T-helper 1 cell treated with Interleukin-12 subunit alpha and Interleukin-12 subunit beta and Interleukin-4 antibody, amounts not matched to agents 30 μg/mL and 1 μg/mL, for 36 hours (primary cell): Measurements from ENCODE around the gene GYPC.
"Not testable (repeated sequence)": the region's sequence is repeated elsewhere in the genome, so short reads cannot be mapped to it uniquely, and the experiment has no call there.

Experiments
- H3K27ac Mint-ChIP-seq: one replicate; pipeline ENCODE4 v1.8.0; 2021; ENCODE audit warnings: mild to moderate bottlenecking, mixed read lengths
- H3K27me3 Mint-ChIP-seq: one replicate; pipeline ENCODE4 v1.8.0; 2021; ENCODE audit warnings: low read depth, mixed read lengths
- H3K36me3 Mint-ChIP-seq: one replicate; pipeline ENCODE4 v1.8.0; 2021; ENCODE audit warnings: low read depth, mixed read lengths
- H3K4me1 Mint-ChIP-seq: one replicate; pipeline ENCODE4 v1.8.0; 2021; ENCODE audit warnings: low read depth, mixed read lengths
- H3K4me3 Mint-ChIP-seq: one replicate; pipeline ENCODE4 v1.8.0; 2021; ENCODE audit warnings: mild to moderate bottlenecking, moderate library complexity, mixed read lengths
- H3K9me3 Mint-ChIP-seq: one replicate; pipeline ENCODE4 v1.8.0; 2021; ENCODE audit warnings: mixed read lengths

Gene GYPC

DNA sequence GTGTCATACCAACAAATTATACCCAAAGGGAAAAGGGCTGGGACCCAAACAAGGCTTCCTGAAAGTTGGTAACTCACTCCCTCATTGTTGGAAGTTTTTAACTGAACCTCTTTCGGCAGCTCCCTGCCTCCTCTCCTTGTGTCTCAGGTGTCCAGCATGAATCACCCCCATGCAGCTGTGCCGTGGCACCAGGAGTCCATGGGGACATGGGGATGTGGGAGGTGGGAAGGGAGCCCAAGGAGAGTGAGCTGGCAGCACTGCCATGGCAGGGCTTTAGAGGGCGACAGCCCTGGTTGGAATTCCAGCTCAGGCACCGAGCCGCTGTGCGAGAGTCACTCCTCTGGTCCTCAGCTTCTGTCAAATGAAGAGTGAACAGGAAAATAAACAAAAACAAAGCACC is 12.5 kb upstream of the GYPC start:
- peaks cover 3% of the 10 kb centered on the region for H3K4me1 Mint-ChIP-seq
- H3K27me3 Mint-ChIP-seq: no peaks in the 10 kb centered on the region
- H3K9me3 Mint-ChIP-seq: peaks cover 7% of the 10 kb centered on the region
- no peak overlapping the region for H3K27ac Mint-ChIP-seq
- H3K36me3 Mint-ChIP-seq: peaks cover 5% of the 10 kb centered on the region
- H3K4me3 Mint-ChIP-seq: no peak overlapping the region

DNA sequence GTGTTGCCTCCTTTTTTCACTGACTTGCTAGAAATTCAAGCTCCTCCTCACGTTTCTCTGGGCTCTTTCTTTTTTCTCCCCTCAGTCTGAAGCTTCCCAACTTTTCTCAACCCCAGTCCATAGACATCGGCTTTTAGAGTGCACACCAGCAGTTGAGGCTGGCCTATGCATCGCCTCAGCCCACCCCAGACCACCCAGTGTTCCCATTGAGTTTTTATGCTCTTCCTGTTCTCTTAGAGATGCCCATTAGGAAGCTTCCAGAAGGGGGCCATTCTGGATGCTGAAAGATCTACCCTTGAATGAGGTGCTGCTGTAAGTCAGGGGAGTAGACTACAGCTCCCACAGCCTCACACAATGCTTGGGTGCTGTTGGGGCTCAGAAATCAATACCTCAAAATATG is 12.0 kb upstream of the GYPC start:
- no peak overlapping the region for H3K27ac Mint-ChIP-seq

DNA sequence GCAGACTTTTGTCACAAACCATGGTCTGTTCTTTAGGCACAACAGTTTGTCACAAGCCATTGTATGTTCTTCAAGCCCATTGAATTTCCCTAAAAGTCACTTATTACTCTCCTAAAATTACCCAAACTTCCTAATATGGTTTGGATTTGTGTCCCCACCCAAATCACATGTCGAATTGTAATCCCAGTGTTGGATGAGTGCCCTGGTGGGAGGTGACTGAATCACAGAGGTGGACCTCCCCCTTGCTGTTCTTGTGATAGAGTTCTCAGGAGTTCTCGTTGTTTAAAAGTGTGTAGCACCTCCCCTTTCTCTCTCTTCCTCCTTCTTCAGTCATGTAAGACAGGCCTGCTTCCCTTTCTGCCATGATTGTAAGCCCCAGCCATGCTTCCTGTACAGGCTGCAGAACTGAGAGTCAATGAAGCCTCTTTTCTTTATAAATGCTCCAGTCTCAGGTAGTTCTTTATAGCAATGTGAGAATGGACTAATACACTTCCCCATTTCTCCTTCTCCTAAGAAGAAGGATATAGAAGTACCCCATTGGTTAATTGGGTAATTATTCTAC is 11.2 kb upstream of the GYPC start:
- Mint-ChIP-seq H3K4me1 (peaks cover 3% of the 10 kb centered on the region), H3K27ac (no peak overlapping the region), H3K4me3 (no peak overlapping the region), H3K27me3 (no peaks in the 10 kb centered on the region), H3K36me3 (peaks cover 5% of the 10 kb centered on the region), H3K9me3 (peaks cover 7% of the 10 kb centered on the region)

More for the DNA sequence above, 12.0 kb upstream of the GYPC start:
- Mint-ChIP-seq H3K4me3 (no peak overlapping the region), H3K9me3 (peaks cover 7% of the 10 kb centered on the region), H3K27me3 (no peaks in the 10 kb centered on the region), H3K36me3 (peaks cover 5% of the 10 kb centered on the region), H3K4me1 (peaks cover 3% of the 10 kb centered on the region)

DNA sequence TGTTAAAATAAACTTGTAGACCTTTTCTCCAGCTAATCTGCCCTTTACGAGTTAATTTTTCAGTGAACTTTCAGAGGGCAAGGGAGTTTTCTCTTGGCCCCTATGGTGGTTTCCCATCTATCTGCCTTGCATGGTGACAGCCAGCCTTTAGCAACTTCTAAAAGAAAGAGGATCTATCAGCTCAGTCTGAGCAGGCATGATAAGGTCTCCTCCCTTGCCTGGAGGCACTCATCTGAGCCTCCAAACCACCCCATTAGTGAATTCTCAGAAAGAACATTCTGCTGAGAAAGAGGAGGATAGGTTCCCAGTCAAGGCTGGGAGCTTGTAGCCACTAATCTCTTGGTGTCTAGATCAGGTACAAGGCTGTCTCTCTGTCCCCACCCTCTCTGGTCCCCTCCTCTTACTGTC is 10.7 kb upstream of the GYPC start:
- Mint-ChIP-seq H3K27me3 (no peaks in the 10 kb centered on the region), H3K9me3 (peaks cover 7% of the 10 kb centered on the region), H3K4me3 (no peak overlapping the region), H3K27ac (no peak overlapping the region), H3K36me3 (peaks cover 5% of the 10 kb centered on the region), H3K4me1 (peaks cover 3% of the 10 kb centered on the region)

DNA sequence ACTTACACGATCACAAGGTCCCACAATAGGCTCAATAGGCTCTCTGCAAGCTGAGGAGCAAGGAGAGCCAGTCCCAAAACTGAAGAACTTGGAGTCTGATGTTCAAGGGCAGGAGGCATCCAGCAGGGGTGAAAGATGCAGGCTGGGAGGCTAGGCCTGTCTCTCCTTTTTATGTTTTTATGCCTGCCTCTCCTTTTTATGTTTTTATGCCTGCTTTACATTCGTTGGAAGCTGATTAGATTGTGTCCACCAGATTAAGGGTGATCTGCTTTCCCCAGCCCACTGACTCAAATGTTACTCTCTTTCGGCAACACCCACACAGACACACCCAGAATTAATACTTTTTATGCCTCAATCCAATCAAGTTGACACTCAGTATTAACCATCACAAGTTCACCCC is 9.9 kb upstream of the GYPC start:
- Mint-ChIP-seq H3K27me3 (no peaks in the 10 kb centered on the region), H3K9me3 (peaks cover 15% of the 10 kb centered on the region), H3K27ac (no peak overlapping the region), H3K4me1 (peaks cover 3% of the 10 kb centered on the region), H3K4me3 (no peak overlapping the region), H3K36me3 (peaks cover 5% of the 10 kb centered on the region)

DNA sequence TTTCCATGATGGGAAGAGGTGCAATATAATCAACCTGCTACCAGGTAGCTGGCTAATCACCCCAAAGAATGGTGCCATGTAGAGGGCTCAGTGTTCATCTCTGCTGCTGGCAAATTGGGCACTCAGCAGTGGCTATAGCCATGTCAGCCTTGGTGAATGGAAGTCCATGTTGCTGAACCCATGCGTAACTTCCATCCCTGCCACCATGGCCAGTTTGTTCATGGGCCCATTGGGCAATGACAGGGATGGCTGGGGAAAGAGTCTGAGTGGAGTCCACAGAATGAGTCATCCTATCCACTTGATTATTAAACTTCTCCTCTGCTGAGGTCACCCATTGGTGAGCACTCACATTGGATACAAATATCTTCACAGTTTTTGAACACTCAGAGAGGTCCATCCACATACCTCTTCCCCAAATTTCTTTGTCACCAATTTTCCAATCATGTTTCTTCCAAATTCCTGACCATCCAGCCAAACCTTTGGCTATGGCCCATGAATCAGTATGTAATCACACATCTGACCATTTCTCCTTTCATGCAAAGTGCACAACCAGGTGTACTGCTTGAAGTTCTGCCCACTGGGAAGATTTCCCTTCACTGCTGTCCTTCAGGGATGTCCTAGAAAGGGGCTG is 8.1 kb upstream of the GYPC start:
- not testable (repeated sequence) for H3K27ac Mint-ChIP-seq, H3K4me1 Mint-ChIP-seq, H3K27me3 Mint-ChIP-seq, H3K4me3 Mint-ChIP-seq, H3K36me3 Mint-ChIP-seq
- H3K9me3 Mint-ChIP-seq: peaks cover 15% of the 10 kb centered on the region

DNA sequence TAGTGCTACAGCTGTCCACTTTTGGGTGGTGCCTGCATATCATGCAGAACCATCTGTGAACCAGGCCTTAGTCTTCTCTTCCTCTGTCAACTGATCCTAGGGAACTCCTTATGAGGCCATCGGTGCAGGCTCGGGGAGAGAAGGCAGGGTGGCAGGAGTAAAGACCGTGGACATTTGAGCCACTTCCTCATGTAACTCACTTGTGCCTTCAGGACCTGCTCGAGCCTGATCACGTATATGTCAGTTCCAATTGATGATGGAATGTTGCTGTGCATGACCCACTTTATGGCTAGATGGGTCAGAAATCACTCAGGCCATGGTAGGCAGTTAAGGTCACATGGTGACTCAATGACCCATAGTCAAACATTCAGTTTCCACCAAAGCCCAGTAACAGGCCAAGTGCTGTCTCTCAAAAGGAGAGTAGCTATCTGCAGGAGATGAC is 7.6 kb upstream of the GYPC start:
- H3K36me3 Mint-ChIP-seq, H3K27ac Mint-ChIP-seq, H3K4me1 Mint-ChIP-seq, H3K4me3 Mint-ChIP-seq, H3K27me3 Mint-ChIP-seq: not testable (repeated sequence)
- H3K9me3 Mint-ChIP-seq: peaks cover 15% of the 10 kb centered on the region

DNA sequence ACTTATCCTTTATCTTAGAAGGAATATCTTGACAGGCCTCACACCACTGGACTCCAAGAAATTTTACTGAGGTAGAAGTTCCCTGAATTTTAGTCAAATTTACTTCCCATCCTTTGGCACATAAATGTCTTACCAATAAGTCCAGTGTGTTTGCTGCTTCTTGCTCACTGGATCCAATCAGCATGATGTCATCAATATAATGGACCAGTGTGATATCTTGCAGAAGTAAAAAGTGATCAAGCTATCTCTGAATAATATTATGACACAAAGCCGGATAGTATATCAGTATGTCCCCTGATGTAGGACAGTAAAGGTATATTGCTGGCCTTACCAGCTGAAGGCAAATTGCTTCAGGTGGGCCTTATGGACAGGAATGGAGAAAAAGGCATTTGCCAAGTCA is 6.9 kb upstream of the GYPC start:
- H3K4me3 Mint-ChIP-seq: no peak overlapping the region
- H3K4me1 Mint-ChIP-seq: peaks cover 3% of the 10 kb centered on the region
- no peak overlapping the region for H3K27ac Mint-ChIP-seq
- peaks cover 15% of the 10 kb centered on the region for H3K9me3 Mint-ChIP-seq
- H3K36me3 Mint-ChIP-seq: peaks cover 5% of the 10 kb centered on the region
- no peaks in the 10 kb centered on the region for H3K27me3 Mint-ChIP-seq

DNA sequence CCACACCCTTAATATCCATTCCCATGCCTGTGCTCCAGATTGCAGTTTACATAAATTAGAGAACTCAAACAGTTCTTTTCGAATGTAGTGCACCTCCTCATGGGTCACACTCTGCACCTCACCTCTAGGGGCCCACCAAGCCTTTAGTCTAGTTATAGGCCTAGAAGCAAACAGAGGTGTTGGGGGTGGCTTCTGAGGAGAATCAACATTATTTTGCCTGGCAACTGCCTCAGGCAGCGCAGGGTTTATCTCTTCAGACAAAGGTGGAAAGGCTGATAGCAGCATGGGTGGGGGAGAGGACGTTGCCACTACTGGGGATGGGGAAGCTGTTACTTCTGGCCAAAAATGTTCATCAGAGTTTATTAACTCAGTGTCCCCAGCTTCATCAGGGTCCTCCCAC is 5.0 kb upstream of the GYPC start:
- Mint-ChIP-seq H3K9me3 (peaks cover 8% of the 10 kb centered on the region), H3K36me3 (no peaks in the 10 kb centered on the region), H3K27me3 (no peaks in the 10 kb centered on the region), H3K4me1 (peaks cover 11% of the 10 kb centered on the region), H3K4me3 (no peak overlapping the region), H3K27ac (no peak overlapping the region)

DNA sequence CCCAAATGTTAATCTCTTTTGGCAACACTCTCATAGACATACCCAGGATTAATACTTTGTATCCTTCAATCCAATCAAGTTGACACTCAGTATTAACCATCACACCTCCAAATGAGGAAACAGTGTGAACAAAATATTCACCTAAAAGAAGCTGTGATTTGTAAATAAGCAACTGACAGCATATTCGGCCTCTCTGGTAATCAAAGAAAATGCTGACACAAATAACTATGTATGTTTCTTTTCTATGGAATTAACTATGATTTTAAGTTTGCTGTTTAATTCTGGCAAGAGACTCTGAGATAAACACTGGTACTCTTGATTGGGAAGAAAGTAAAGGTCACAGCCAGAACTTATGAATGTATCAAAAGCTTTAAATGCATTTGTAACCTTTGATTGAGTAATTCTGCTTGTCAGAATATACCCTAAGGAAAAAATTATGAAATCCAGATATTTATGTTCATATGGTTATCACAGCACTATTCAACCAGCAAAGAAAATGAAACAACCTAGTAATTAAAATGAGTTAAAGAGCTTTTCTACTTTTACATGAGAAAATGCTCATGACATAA is 3.6 kb upstream of the GYPC start:
- Mint-ChIP-seq H3K27ac (no peak overlapping the region), H3K9me3 (peaks cover 8% of the 10 kb centered on the region), H3K4me3 (no peak overlapping the region), H3K4me1 (peaks cover 16% of the 10 kb centered on the region), H3K27me3 (no peaks in the 10 kb centered on the region), H3K36me3 (peaks cover 8% of the 10 kb centered on the region)

DNA sequence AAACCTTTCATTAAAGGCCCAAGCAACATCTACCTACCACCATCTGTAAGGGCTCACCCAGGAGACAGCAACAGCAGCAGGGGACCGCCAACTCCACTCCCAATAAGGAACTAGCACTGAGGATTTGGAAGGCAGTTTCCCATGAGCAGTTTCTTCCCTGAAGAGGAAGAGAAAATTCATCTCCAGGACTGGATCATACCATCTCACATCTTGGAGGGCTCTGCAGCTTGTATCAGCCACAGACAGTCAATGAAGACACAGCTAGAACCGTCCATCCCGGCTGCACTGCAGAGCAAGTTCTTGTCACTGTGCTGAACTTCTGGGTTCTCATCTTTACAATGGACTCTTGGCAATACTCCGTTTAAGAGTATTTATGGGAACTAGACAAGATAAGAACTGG is 2.8 kb upstream of the GYPC start:
- Mint-ChIP-seq H3K4me1 (peaks cover 20% of the 10 kb centered on the region), H3K27me3 (no peaks in the 10 kb centered on the region), H3K36me3 (peaks cover 11% of the 10 kb centered on the region), H3K4me3 (no peak overlapping the region), H3K9me3 (peaks cover 8% of the 10 kb centered on the region), H3K27ac (no peak overlapping the region)

DNA sequence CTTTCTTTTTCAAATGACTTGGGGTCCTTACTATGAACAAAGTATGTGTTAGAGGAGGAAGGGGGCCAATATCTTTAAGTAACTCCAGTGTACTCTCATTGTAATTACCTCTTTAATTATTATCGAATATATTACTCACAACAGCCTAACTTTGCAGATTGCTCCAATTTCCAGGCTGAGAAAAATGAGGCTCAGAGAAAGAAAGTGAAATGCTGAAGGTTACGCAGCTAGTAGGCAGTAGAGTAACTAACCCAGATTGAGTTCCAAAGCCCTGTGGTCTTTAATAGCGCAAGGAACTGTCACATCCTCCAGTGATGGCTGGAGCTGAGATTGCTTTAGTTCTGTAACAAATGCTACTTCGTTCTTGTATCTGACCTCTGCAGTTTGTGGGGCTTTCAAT is 2.2 kb upstream of the GYPC start:
- Mint-ChIP-seq H3K36me3 (peaks cover 14% of the 10 kb centered on the region), H3K27me3 (no peaks in the 10 kb centered on the region), H3K9me3 (peaks cover 8% of the 10 kb centered on the region), H3K4me1 (peaks cover 23% of the 10 kb centered on the region), H3K27ac (peak overlapping the region; percentile 47), H3K4me3 (no peak overlapping the region)

DNA sequence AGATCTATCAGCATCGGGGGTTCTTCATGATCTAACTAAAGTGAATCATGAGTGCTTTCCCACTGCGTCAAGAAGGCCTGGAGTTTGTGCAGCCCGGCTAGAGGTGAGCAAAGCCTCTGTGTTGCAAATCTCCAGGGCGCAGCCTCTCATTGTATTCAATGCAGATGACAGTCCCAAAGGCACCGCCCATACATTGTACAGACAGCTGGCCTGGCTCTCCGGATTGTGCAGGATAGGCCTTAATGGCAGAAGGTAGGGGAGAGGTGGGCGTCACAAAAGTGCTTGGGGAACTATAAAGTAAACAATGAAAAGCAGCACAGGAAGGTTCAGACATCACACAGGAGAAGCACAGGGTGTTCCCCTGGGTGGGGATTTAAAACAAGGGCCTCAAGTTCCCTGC is 907 bp upstream of the GYPC start:
- Mint-ChIP-seq H3K27ac (peak overlapping the region; percentile 96), H3K4me1 (peaks cover 31% of the 10 kb centered on the region), H3K36me3 (peaks cover 19% of the 10 kb centered on the region), H3K4me3 (peak overlapping the region; percentile 96), H3K9me3 (peaks cover 8% of the 10 kb centered on the region), H3K27me3 (no peaks in the 10 kb centered on the region)

DNA sequence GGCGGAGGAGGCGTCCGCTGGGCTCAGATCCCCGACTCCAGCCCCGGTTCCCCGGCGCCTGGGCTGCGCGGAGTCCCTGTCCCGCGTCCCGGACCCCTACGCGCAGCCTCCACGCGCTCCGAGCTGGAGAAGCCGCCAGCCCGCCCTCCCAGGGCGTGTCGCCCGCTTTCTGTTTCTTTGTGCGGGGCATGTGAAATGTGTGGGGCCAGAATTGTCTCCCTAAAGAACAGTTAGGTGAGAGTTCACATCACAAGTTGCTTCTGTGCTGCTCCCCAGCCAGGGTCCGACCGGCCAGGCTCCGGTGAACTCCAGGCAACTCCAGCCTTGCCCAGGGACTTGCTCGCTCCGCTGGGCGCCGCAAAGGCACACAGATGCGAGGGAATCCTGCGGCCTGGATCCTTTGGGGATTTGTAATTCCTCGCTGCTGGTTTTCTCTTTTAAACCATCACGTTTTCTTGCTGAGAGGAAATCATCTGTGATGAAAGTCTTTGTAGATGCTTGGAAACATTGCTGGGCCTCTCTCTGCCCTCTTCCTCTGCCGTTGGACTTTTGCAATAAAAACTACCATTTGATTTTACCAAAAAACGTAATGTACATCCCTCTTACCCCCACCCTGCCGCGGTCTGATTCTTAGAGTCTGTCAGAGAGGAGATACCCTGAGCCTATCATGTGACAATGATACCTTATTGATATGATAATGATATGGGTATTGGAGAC is 631 bp downstream of the GYPC start:
- Mint-ChIP-seq H3K9me3 (no peaks in the 10 kb centered on the region), H3K36me3 (peaks cover 21% of the 10 kb centered on the region), H3K4me1 (peaks cover 44% of the 10 kb centered on the region), H3K27ac (peak overlapping the region; percentile 95), H3K27me3 (no peaks in the 10 kb centered on the region), H3K4me3 (peak overlapping the region; percentile 91)

DNA sequence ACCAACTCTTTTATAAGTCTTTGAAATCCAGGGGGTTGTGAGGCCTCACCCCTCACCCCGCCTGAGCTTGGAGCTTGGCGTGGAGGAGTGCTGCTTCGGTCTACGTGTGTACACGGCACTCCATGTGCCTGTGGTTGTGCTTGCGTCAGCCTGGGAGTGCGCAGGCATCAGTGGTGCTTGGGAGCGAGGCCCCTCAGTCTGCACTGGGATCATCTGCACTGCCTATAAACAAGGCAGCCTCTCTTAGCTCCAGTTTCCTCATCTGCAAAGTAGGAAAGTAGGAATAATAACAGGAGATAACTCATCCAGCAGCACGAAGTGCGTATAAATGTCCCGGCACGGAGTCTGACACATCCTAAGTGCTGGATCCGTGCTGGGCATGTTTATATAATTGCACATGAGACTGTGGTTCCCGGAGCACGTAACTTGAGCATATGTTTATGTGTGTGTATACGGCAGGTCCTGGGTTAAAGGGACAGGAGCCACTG is 1.2 kb downstream of the GYPC start:
- H3K27ac Mint-ChIP-seq: peak overlapping the region; percentile 95
- H3K4me3 Mint-ChIP-seq: peak overlapping the region; percentile 91
- H3K4me1 Mint-ChIP-seq: peaks cover 50% of the 10 kb centered on the region
- no peaks in the 10 kb centered on the region for H3K9me3 Mint-ChIP-seq
- no peaks in the 10 kb centered on the region for H3K27me3 Mint-ChIP-seq
- peaks cover 26% of the 10 kb centered on the region for H3K36me3 Mint-ChIP-seq
